HG02571 (cell line): ENCODE measurements around the gene LCN6.

Experiments used
- ATAC-seq: cut with Tn5 transposase; IDR thresholded peaks from one replicate; pipeline ENCODE4 v1.9.1; 2021; ENCODE audit warnings: mild to moderate bottlenecking, moderate library complexity; ENCODE audit not compliant: unreplicated experiment

LCN6 gene

GRCh38 chr9:136726631-136727191 is 21.6 kb downstream of the LCN6 start:
- no peak for ATAC-seq

GRCh38 chr9:136726118-136726517 is 22.2 kb downstream of the LCN6 start:
- ATAC-seq, result no peak

- no peak for ATAC-seq
These were observed 22.7 kb downstream of the LCN6 start for GRCh38 chr9:136725612-136726011.

- ATAC-seq, result no peak
These were observed 23.6 kb downstream of the LCN6 start for GRCh38 chr9:136724772-136725171.

GRCh38 chr9:136723989-136724388 is 24.3 kb downstream of the LCN6 start:
- no peak for ATAC-seq

- ATAC-seq, result no peak
These were observed 24.9 kb downstream of the LCN6 start for GRCh38 chr9:136723362-136723976.

GRCh38 chr9:136722969-136723356 is 25.4 kb downstream of the LCN6 start:
- no peak for ATAC-seq

GRCh38 chr9:136722093-136722968 is 26.0 kb downstream of the LCN6 start:
- ATAC-seq, result no peak

GRCh38 chr9:136721339-136722092 is 26.8 kb downstream of the LCN6 start:
- ATAC-seq, result no peak

GRCh38 chr9:136720898-136721338 is 27.4 kb downstream of the LCN6 start:
- no peak for ATAC-seq

- ATAC-seq, result no peak
These were observed 28.0 kb downstream of the LCN6 start for GRCh38 chr9:136720251-136720897.

GRCh38 chr9:136719195-136719880 is 29.0 kb downstream of the LCN6 start:
- ATAC-seq, result no peak

GRCh38 chr9:136718345-136719194 is 29.8 kb downstream of the LCN6 start:
- no peak for ATAC-seq

GRCh38 chr9:136717399-136717798 is 30.9 kb downstream of the LCN6 start:
- ATAC-seq, result no peak

GRCh38 chr9:136714893-136715274 is 33.4 kb downstream of the LCN6 start:
- no peak for ATAC-seq

GRCh38 chr9:136714096-136714892 is 34.0 kb downstream of the LCN6 start:
- no peak for ATAC-seq

GRCh38 chr9:136713550-136713949 is 34.8 kb downstream of the LCN6 start:
- no peak for ATAC-seq
